ENCODE data around the gene KLHDC4.
A peak's percentile ranks its signal among the peaks of the same experiment; 100 is the strongest.
"Not testable (repeated sequence)": the region's sequence is repeated elsewhere in the genome, so short reads cannot be mapped to it uniquely, and the experiment has no call there.

KLHDC4 gene

GRCh38 chr16:87773836-87774235 lies 8.1 kb upstream of the KLHDC4 start:
- H3K79me2 ChIP-seq (ENCODE audit: control insufficient read depth, insufficient read depth, low read length); H3K4me3 ChIP-seq (ENCODE audit: low read length); H3K56ac ChIP-seq (ENCODE audit: low read length); H4K8ac ChIP-seq (ENCODE audit: low read depth, low read length); H3K4me2 ChIP-seq (ENCODE audit: low read length); H2BK5ac ChIP-seq (ENCODE audit: low read length); H3K23ac ChIP-seq (ENCODE audit: low read length); H3K4me1 ChIP-seq (ENCODE audit: control insufficient read depth, low read depth, low read length); H3K4ac ChIP-seq (ENCODE audit: low read depth, low read length); H3K27me3 ChIP-seq (ENCODE audit: insufficient read depth, low read length, poor library complexity); H2BK120ac ChIP-seq (ENCODE audit: low read depth, low read length); DNase-seq; H3K36me3 ChIP-seq (ENCODE audit: control insufficient read depth, insufficient read depth, low read length); H2AK5ac ChIP-seq (ENCODE audit: low read length); H4K5ac ChIP-seq (ENCODE audit: low read length); H2BK15ac ChIP-seq (replicated peaks; ENCODE audit: low read depth); H3K18ac ChIP-seq (ENCODE audit: low read length); H3K9ac ChIP-seq (ENCODE audit: low read length); H3K79me1 ChIP-seq (ENCODE audit: low read length); H3K27ac ChIP-seq (ENCODE audit: low read depth, low read length): not testable (repeated sequence)
- no CpG with 5 or more reads among the region's 16 CpGs for WGBS (ENCODE audit: extremely low coverage, insufficient coverage, low lambda C conversion rate)

- not testable (repeated sequence) for H2BK15ac ChIP-seq (replicated peaks; ENCODE audit: low read depth); H3K27me3 ChIP-seq (ENCODE audit: insufficient read depth, low read length, poor library complexity); H2BK5ac ChIP-seq (ENCODE audit: low read length); H2BK120ac ChIP-seq (ENCODE audit: low read depth, low read length); H2AK5ac ChIP-seq (ENCODE audit: low read length); H3K4me2 ChIP-seq (ENCODE audit: low read length); H3K4me3 ChIP-seq (ENCODE audit: low read length); H3K9ac ChIP-seq (ENCODE audit: low read length); H3K4ac ChIP-seq (ENCODE audit: low read depth, low read length); H4K5ac ChIP-seq (ENCODE audit: low read length); H4K8ac ChIP-seq (ENCODE audit: low read depth, low read length); H3K4me1 ChIP-seq (ENCODE audit: control insufficient read depth, low read depth, low read length); H3K56ac ChIP-seq (ENCODE audit: low read length); H3K18ac ChIP-seq (ENCODE audit: low read length); H3K27ac ChIP-seq (ENCODE audit: low read depth, low read length); DNase-seq; H3K36me3 ChIP-seq (ENCODE audit: control insufficient read depth, insufficient read depth, low read length); H3K23ac ChIP-seq (ENCODE audit: low read length)
- H3K79me2 ChIP-seq (ENCODE audit: control insufficient read depth, insufficient read depth, low read length) = peaks cover 27% of the 10 kb centered on the region
- H3K79me1 ChIP-seq (ENCODE audit: low read length) = peaks cover 18% of the 10 kb centered on the region
- WGBS (ENCODE audit: extremely low coverage, insufficient coverage, low lambda C conversion rate) = no CpG with 5 or more reads among the region's 4 CpGs
These were observed 1.7 kb upstream of the KLHDC4 start for GRCh38 chr16:87767456-87767855.

GRCh38 chr16:87766485-87766797 lies 655 bp upstream of the KLHDC4 start:
- no CpG with 5 or more reads among the region's 17 CpGs for WGBS (ENCODE audit: extremely low coverage, insufficient coverage, low lambda C conversion rate)
- Histone ChIP-seq H3K79me1 (ENCODE audit: low read length) (peaks cover 23% of the 10 kb centered on the region), H2BK5ac (ENCODE audit: low read length) (no peak overlapping the region), H3K23ac (ENCODE audit: low read length) (no peak overlapping the region), H4K8ac (ENCODE audit: low read depth, low read length) (peak overlapping the region; percentile 97), H3K4me1 (ENCODE audit: control insufficient read depth, low read depth, low read length) (no peaks in the 10 kb centered on the region), H3K79me2 (ENCODE audit: control insufficient read depth, insufficient read depth, low read length) (peaks cover 33% of the 10 kb centered on the region), H3K36me3 (ENCODE audit: control insufficient read depth, insufficient read depth, low read length) (peaks cover 2% of the 10 kb centered on the region), H3K9ac (ENCODE audit: low read length) (peak overlapping the region; percentile 91), H3K27ac (ENCODE audit: low read depth, low read length) (no peak overlapping the region), H3K4ac (ENCODE audit: low read depth, low read length) (peak overlapping the region; percentile 81), H4K5ac (ENCODE audit: low read length) (no peak overlapping the region), H3K56ac (ENCODE audit: low read length) (peak overlapping the region; percentile 91), H2BK120ac (ENCODE audit: low read depth, low read length) (no peak overlapping the region), H3K18ac (ENCODE audit: low read length) (peak overlapping the region; percentile 86), H3K27me3 (ENCODE audit: insufficient read depth, low read length, poor library complexity) (no peaks in the 10 kb centered on the region), H3K4me3 (ENCODE audit: low read length) (peak overlapping the region; percentile 83), H2AK5ac (ENCODE audit: low read length) (no peak overlapping the region), H3K4me2 (ENCODE audit: low read length) (peak overlapping the region; percentile 28), H2BK15ac (replicated peaks; ENCODE audit: low read depth) (no peak overlapping the region)
- no peak for DNase-seq

- peak overlapping the region; percentile 85 for H3K4me2 ChIP-seq (ENCODE audit: low read length)
- H2BK5ac ChIP-seq (ENCODE audit: low read length) = no peak overlapping the region
- no peaks in the 10 kb centered on the region for H3K4me1 ChIP-seq (ENCODE audit: control insufficient read depth, low read depth, low read length)
- H3K79me2 ChIP-seq (ENCODE audit: control insufficient read depth, insufficient read depth, low read length) = peaks cover 35% of the 10 kb centered on the region
- peak overlapping the region; percentile 22 for H3K4ac ChIP-seq (ENCODE audit: low read depth, low read length)
- DNase-seq = peak; percentile 34
- no peak overlapping the region for H2AK5ac ChIP-seq (ENCODE audit: low read length)
- H3K18ac ChIP-seq (ENCODE audit: low read length) = peak overlapping the region; percentile 16
- no peak overlapping the region for H2BK120ac ChIP-seq (ENCODE audit: low read depth, low read length)
- no peak overlapping the region for H4K5ac ChIP-seq (ENCODE audit: low read length)
- H3K79me1 ChIP-seq (ENCODE audit: low read length) = peaks cover 23% of the 10 kb centered on the region
- H3K36me3 ChIP-seq (ENCODE audit: control insufficient read depth, insufficient read depth, low read length) = peaks cover 2% of the 10 kb centered on the region
- no CpG with 5 or more reads among the region's 32 CpGs for WGBS (ENCODE audit: extremely low coverage, insufficient coverage, low lambda C conversion rate)
- H4K8ac ChIP-seq (ENCODE audit: low read depth, low read length) = no peak overlapping the region
- peak overlapping the region; percentile 91 for H3K9ac ChIP-seq (ENCODE audit: low read length)
- peak overlapping the region; percentile 83 for H3K4me3 ChIP-seq (ENCODE audit: low read length)
- H3K27ac ChIP-seq (ENCODE audit: low read depth, low read length) = no peak overlapping the region
- H3K56ac ChIP-seq (ENCODE audit: low read length) = peak overlapping the region; percentile 93
- no peak overlapping the region for H2BK15ac ChIP-seq (replicated peaks; ENCODE audit: low read depth)
- H3K23ac ChIP-seq (ENCODE audit: low read length) = no peak overlapping the region
- H3K27me3 ChIP-seq (ENCODE audit: insufficient read depth, low read length, poor library complexity) = no peaks in the 10 kb centered on the region
These were observed 362 bp downstream of the KLHDC4 start for GRCh38 chr16:87765473-87765775.

- no peak overlapping the region for H4K8ac ChIP-seq (ENCODE audit: low read depth, low read length)
- H3K23ac ChIP-seq (ENCODE audit: low read length) = no peak overlapping the region
- no peak overlapping the region for H2BK5ac ChIP-seq (ENCODE audit: low read length)
- no peak overlapping the region for H2BK15ac ChIP-seq (replicated peaks; ENCODE audit: low read depth)
- peak overlapping the region; percentile 85 for H3K4me2 ChIP-seq (ENCODE audit: low read length)
- peak overlapping the region; percentile 91 for H3K9ac ChIP-seq (ENCODE audit: low read length)
- peaks cover 23% of the 10 kb centered on the region for H3K79me1 ChIP-seq (ENCODE audit: low read length)
- H4K5ac ChIP-seq (ENCODE audit: low read length) = no peak overlapping the region
- no peak for DNase-seq
- no peak overlapping the region for H3K4ac ChIP-seq (ENCODE audit: low read depth, low read length)
- H3K4me1 ChIP-seq (ENCODE audit: control insufficient read depth, low read depth, low read length) = no peaks in the 10 kb centered on the region
- no CpG with 5 or more reads among the region's 14 CpGs for WGBS (ENCODE audit: extremely low coverage, insufficient coverage, low lambda C conversion rate)
- peak overlapping the region; percentile 83 for H3K4me3 ChIP-seq (ENCODE audit: low read length)
- H3K27ac ChIP-seq (ENCODE audit: low read depth, low read length) = no peak overlapping the region
- peaks cover 2% of the 10 kb centered on the region for H3K36me3 ChIP-seq (ENCODE audit: control insufficient read depth, insufficient read depth, low read length)
- no peak overlapping the region for H2AK5ac ChIP-seq (ENCODE audit: low read length)
- H3K56ac ChIP-seq (ENCODE audit: low read length) = peak overlapping the region; percentile 93
- no peak overlapping the region for H3K18ac ChIP-seq (ENCODE audit: low read length)
- H3K79me2 ChIP-seq (ENCODE audit: control insufficient read depth, insufficient read depth, low read length) = peaks cover 37% of the 10 kb centered on the region
- H2BK120ac ChIP-seq (ENCODE audit: low read depth, low read length) = no peak overlapping the region
- no peaks in the 10 kb centered on the region for H3K27me3 ChIP-seq (ENCODE audit: insufficient read depth, low read length, poor library complexity)
These were observed 950 bp downstream of the KLHDC4 start for GRCh38 chr16:87764600-87765472.

GRCh38 chr16:87762620-87763019 lies 3.2 kb downstream of the KLHDC4 start:
- H3K79me1 ChIP-seq (ENCODE audit: low read length) = peaks cover 25% of the 10 kb centered on the region
- H3K56ac ChIP-seq (ENCODE audit: low read length) = no peak overlapping the region
- WGBS (ENCODE audit: extremely low coverage, insufficient coverage, low lambda C conversion rate) = no CpG with 5 or more reads among the region's 9 CpGs
- H3K23ac ChIP-seq (ENCODE audit: low read length) = no peak overlapping the region
- no peak overlapping the region for H4K5ac ChIP-seq (ENCODE audit: low read length)
- DNase-seq = no peak
- H3K18ac ChIP-seq (ENCODE audit: low read length) = no peak overlapping the region
- no peak overlapping the region for H3K4ac ChIP-seq (ENCODE audit: low read depth, low read length)
- H3K4me3 ChIP-seq (ENCODE audit: low read length) = no peak overlapping the region
- peaks cover 4% of the 10 kb centered on the region for H3K36me3 ChIP-seq (ENCODE audit: control insufficient read depth, insufficient read depth, low read length)
- no peak overlapping the region for H2AK5ac ChIP-seq (ENCODE audit: low read length)
- no peak overlapping the region for H2BK120ac ChIP-seq (ENCODE audit: low read depth, low read length)
- no peaks in the 10 kb centered on the region for H3K27me3 ChIP-seq (ENCODE audit: insufficient read depth, low read length, poor library complexity)
- H4K8ac ChIP-seq (ENCODE audit: low read depth, low read length) = no peak overlapping the region
- no peak overlapping the region for H2BK15ac ChIP-seq (replicated peaks; ENCODE audit: low read depth)
- H3K4me2 ChIP-seq (ENCODE audit: low read length) = no peak overlapping the region
- H3K4me1 ChIP-seq (ENCODE audit: control insufficient read depth, low read depth, low read length) = no peaks in the 10 kb centered on the region
- H3K27ac ChIP-seq (ENCODE audit: low read depth, low read length) = no peak overlapping the region
- no peak overlapping the region for H2BK5ac ChIP-seq (ENCODE audit: low read length)
- peaks cover 41% of the 10 kb centered on the region for H3K79me2 ChIP-seq (ENCODE audit: control insufficient read depth, insufficient read depth, low read length)
- H3K9ac ChIP-seq (ENCODE audit: low read length) = no peak overlapping the region
